Measurements from ENCODE around the gene DPM2.

The DPM2 gene

DNA sequence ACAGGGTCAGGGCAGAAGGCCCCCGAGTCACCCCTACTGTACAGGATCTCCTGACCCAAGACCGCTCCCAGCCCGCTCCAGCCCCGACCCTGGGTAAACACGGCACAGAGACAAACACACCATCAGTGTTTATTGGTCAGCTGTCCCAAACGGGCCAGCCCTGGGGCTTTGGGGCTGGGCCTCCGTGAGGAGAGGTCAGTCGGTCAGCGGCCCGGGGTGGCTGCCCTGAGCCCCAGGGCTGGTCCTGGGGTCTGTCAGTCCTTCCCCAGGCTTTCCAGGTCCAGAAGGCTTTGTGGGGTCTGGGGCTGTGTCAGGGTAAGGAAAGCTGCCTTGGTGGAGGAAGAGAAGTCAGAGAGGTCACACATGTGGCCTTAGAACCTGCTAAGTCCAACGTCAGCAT lies 2.7 kb downstream of the DPM2 start:
- Histone ChIP-seq H3K9me2 (replicated peaks; ENCODE audit: control insufficient read depth, low read length) (no peaks in the 10 kb centered on the region), H3K27ac (ENCODE audit: low read depth, low read length) (no peak overlapping the region)

DNA sequence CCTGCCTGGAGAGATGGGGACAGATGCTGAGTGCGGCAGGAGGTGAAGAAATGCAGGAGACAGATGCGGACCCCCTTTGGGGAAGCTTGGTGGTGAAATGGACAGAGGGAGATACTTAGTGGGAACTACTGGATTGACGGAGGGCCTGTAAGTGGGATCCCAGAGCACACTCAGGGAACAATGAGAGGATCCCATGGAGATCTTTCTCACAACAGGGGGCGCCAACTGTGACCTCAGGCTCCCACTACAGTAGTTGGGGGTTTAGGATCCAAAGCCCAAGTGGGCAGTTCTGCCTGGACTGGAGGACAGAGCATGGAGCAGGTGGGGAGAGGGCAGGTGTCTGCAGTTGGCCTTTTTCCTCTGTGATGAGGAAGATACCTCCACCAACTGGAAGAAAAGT lies 3.4 kb downstream of the DPM2 start:
- Histone ChIP-seq H3K27me3 (ENCODE audit: control insufficient read depth, low read length) (peaks cover 11% of the 10 kb centered on the region), H3K27ac (ENCODE audit: low read depth, low read length) (no peak overlapping the region), H3K9me2 (replicated peaks; ENCODE audit: control insufficient read depth, low read length) (no peaks in the 10 kb centered on the region), H3K4me1 (ENCODE audit: control insufficient read depth, low read length) (peaks cover 39% of the 10 kb centered on the region), H3F3A (ENCODE audit: control insufficient read depth, insufficient read depth) (peaks cover 11% of the 10 kb centered on the region), H3K36me3 (ENCODE audit: control insufficient read depth, low read length) (peaks cover 9% of the 10 kb centered on the region; the same call in 1 of the 2 replicates), H3K9me3 (ENCODE audit: control insufficient read depth, insufficient read depth, low read length) (no peaks in the 10 kb centered on the region), H3K4me3 (ENCODE audit: low read length) (no peak overlapping the region), H3K4me2 (ENCODE audit: low read length) (no peak overlapping the region), H4K20me1 (ENCODE audit: control insufficient read depth, insufficient read depth, low read depth, low read length) (peaks cover 3% of the 10 kb centered on the region; the same call in 1 of the 2 replicates), H3K79me2 (ENCODE audit: control insufficient read depth, low read length) (peaks cover 25% of the 10 kb centered on the region)
- no peak for TF ChIP-seq EZH2phosphoT487 (IDR thresholded peaks at IDR 0.05; ENCODE audit: borderline replicate concordance, low read length)
- TF ChIP-seq, protein P1, sequence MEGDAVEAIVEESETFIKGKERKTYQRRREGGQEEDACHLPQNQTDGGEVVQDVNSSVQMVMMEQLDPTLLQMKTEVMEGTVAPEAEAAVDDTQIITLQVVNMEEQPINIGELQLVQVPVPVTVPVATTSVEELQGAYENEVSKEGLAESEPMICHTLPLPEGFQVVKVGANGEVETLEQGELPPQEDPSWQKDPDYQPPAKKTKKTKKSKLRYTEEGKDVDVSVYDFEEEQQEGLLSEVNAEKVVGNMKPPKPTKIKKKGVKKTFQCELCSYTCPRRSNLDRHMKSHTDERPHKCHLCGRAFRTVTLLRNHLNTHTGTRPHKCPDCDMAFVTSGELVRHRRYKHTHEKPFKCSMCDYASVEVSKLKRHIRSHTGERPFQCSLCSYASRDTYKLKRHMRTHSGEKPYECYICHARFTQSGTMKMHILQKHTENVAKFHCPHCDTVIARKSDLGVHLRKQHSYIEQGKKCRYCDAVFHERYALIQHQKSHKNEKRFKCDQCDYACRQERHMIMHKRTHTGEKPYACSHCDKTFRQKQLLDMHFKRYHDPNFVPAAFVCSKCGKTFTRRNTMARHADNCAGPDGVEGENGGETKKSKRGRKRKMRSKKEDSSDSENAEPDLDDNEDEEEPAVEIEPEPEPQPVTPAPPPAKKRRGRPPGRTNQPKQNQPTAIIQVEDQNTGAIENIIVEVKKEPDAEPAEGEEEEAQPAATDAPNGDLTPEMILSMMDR (IDR thresholded peaks at IDR 0.05; ENCODE audit: low read depth, low read length, poor library complexity, severe bottlenecking) = peak; percentile 39

More for the DNA sequence above, 2.7 kb downstream of the DPM2 start:
- Histone ChIP-seq H3K4me1 (ENCODE audit: control insufficient read depth, low read length) (peaks cover 37% of the 10 kb centered on the region), H3K4me3 (ENCODE audit: low read length) (no peak overlapping the region), H4K20me1 (ENCODE audit: control insufficient read depth, insufficient read depth, low read depth, low read length) (0 out of 2 replicates have a peak, but pooled peaks cover 3% of the 10 kb centered on the region), H3K79me2 (ENCODE audit: control insufficient read depth, low read length) (peaks cover 25% of the 10 kb centered on the region), H3F3A (ENCODE audit: control insufficient read depth, insufficient read depth) (peaks cover 11% of the 10 kb centered on the region), H3K4me2 (ENCODE audit: low read length) (no peak overlapping the region), H3K27me3 (ENCODE audit: control insufficient read depth, low read length) (peaks cover 4% of the 10 kb centered on the region), H3K36me3 (ENCODE audit: control insufficient read depth, low read length) (peaks cover 10% of the 10 kb centered on the region; the same call in 1 of the 2 replicates), H3K9me3 (ENCODE audit: control insufficient read depth, insufficient read depth, low read length) (no peaks in the 10 kb centered on the region)
- TF ChIP-seq, protein P1 (IDR thresholded peaks at IDR 0.05; ENCODE audit: low read depth, low read length, poor library complexity, severe bottlenecking) = no peak
- TF ChIP-seq EZH2phosphoT487 (IDR thresholded peaks at IDR 0.05; ENCODE audit: borderline replicate concordance, low read length) = no peak

DNA sequence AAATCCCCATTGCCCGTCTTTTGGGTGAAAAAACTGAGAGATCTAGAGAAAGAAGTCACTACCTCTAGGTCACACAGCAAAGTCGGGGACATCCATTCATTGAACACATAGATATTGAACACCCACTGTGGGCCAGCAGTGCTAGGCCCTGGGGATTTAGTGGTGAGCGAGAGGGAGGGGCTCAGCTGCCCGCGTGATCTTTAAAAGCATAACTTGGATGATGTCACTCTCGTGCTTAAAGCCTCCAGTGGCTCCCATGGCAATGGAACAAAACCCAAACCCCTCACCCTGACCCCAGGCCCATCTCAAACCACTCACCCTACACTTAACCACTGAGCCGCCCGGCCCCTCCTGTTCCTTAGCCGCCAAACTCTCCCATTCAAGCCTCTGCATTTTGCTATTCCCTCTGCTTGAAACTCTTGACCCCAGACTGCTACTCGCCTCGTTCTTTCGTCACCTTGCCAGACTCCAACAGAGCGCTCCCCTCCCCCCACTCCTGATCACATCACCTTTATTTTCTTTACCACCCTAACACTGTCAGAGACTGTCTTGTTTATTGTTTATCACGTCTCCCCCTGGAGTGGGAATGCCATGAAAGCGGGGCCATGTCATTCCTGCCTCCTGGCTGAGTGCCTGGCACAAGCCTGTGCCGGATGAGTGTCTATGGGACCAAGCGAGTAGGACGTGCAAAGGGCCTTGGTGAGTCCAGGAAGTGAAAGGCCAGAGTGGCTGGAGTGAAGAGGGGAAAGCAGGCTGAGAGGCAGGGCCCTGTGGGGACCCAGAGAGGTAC lies 6.4 kb downstream of the DPM2 start:
- Histone ChIP-seq H3K4me3 (ENCODE audit: low read length) (peak overlapping the region; percentile 73), H3K79me2 (ENCODE audit: control insufficient read depth, low read length) (peaks cover 12% of the 10 kb centered on the region), H3K36me3 (ENCODE audit: control insufficient read depth, low read length) (peaks cover 9% of the 10 kb centered on the region; the same call in 1 of the 2 replicates), H3K9me3 (ENCODE audit: control insufficient read depth, insufficient read depth, low read length) (no peaks in the 10 kb centered on the region), H3K4me1 (ENCODE audit: control insufficient read depth, low read length) (peaks cover 42% of the 10 kb centered on the region), H3K27me3 (ENCODE audit: control insufficient read depth, low read length) (peaks cover 38% of the 10 kb centered on the region), H4K20me1 (ENCODE audit: control insufficient read depth, insufficient read depth, low read depth, low read length) (peaks cover 3% of the 10 kb centered on the region; the same call in 1 of the 2 replicates), H3K4me2 (ENCODE audit: low read length) (peak overlapping the region; percentile 80), H3F3A (ENCODE audit: control insufficient read depth, insufficient read depth) (peaks cover 5% of the 10 kb centered on the region), H3K27ac (ENCODE audit: low read depth, low read length) (no peak overlapping the region), H3K9me2 (replicated peaks; ENCODE audit: control insufficient read depth, low read length) (no peaks in the 10 kb centered on the region)
- no peak for TF ChIP-seq EZH2phosphoT487 (IDR thresholded peaks at IDR 0.05; ENCODE audit: borderline replicate concordance, low read length)
- TF ChIP-seq, protein P1 (IDR thresholded peaks at IDR 0.05; ENCODE audit: low read depth, low read length, poor library complexity, severe bottlenecking) = no peak

Measured in DOHH2 (cell line).